Natural killer cell (primary cell): ENCODE results near the gene NAA38. TPM values are rescaled to one million over a fixed set of nuclear protein-coding genes. Genes with fewer than 3 reads are reported as not detected.

Source experiments
- ATAC-seq, 3 donors: fragments of 150-1000 bp in 2 of 3; fragments of 200-7000 bp in 1 of 3; cut with Tn5 transposase; 1 replicate in 1 of 3; 2 replicates in 2 of 3; pipeline ENCODE4 v1.10.0; 2021; ENCODE audit warnings: mild to moderate bottlenecking in 2 of 3, moderate library complexity in 2 of 3
- DNase-seq, 2 donors: peaks; one replicate each; pipeline versions ENCODE4 v3.0.0 to v3.0.0-alpha.2; 2013 to 2021; ENCODE audit warnings: mixed read lengths in 1 of 2
- H3K27ac ChIP-seq: one replicate; pipeline ENCODE4 v1.5.1; 2013; ENCODE audit warnings: mild to moderate bottlenecking, low read length
- H3K27me3 ChIP-seq: one replicate; pipeline ENCODE4 v1.6.1; 2013; ENCODE audit warnings: low read length; ENCODE audit not compliant: control insufficient read depth, insufficient read depth
- H3K36me3 ChIP-seq: one replicate; pipeline ENCODE4 v1.6.1; 2013; ENCODE audit warnings: low read length; ENCODE audit not compliant: control insufficient read depth, insufficient read depth
- H3K4me1 ChIP-seq: one replicate; pipeline ENCODE4 v1.6.1; 2013; ENCODE audit warnings: low read length; ENCODE audit not compliant: control insufficient read depth, insufficient read depth
- H3K4me3 ChIP-seq: one replicate; pipeline ENCODE4 v1.5.1; 2013; ENCODE audit warnings: low read length
- H3K9me3 ChIP-seq: one replicate; pipeline ENCODE4 v1.6.1; 2013; ENCODE audit warnings: low read length; ENCODE audit not compliant: control insufficient read depth, insufficient read depth
- H3K27ac Mint-ChIP-seq, 2 donors: one replicate each; pipeline ENCODE4 v1.8.0; 2022; ENCODE audit warnings: mild to moderate bottlenecking in 2 of 2, mixed read lengths in 2 of 2, moderate library complexity in 1 of 2
- H3K27me3 Mint-ChIP-seq, 2 donors: one replicate each; pipeline ENCODE4 v1.8.0; 2022; ENCODE audit warnings: low read depth in 2 of 2, mixed read lengths in 2 of 2
- H3K36me3 Mint-ChIP-seq: one replicate; pipeline ENCODE4 v1.8.0; 2022; ENCODE audit warnings: mixed read lengths
- H3K4me1 Mint-ChIP-seq, 2 donors: one replicate each; pipeline ENCODE4 v1.8.0; 2022; ENCODE audit warnings: mixed read lengths in 2 of 2
- H3K4me3 Mint-ChIP-seq: one replicate; pipeline ENCODE4 v1.8.0; 2022; ENCODE audit warnings: mild to moderate bottlenecking, moderate library complexity, mixed read lengths
- H3K9me3 Mint-ChIP-seq, 2 donors: one replicate each; pipeline ENCODE4 v1.8.0; 2022; ENCODE audit warnings: mixed read lengths in 2 of 2
- WGBS: methylation state at CpG from one replicate; pipeline ENCODE4 v1.1.7; 2013; ENCODE audit warnings: missing lambda C conversion rate; ENCODE audit not compliant: insufficient coverage; 5-methylcytosine and 5-hydroxymethylcytosine counted together
- intact Hi-C: fragments of 100-400 bp; cut with micrococcal nuclease; formaldehyde crosslinking; loops from one replicate; pipeline ENCODE4 v1.14.2; 2022
- total RNA-seq, 4 donors: library from RNA; stranded (reverse); fragments of 120-200 nt in 1 of 4; gene quantifications; one replicate each; pipeline versions ENCODE4 v1.2.3 to v1.2.4, GENCODE V29; 2013 to 2022
- TF ChIP-seq, protein P1 (sequence below): fragments of 200-600 bp; IDR thresholded peaks from one replicate; pipeline ENCODE4 v1.8.0; 2022; ENCODE audit warnings: antibody characterized with exemption

Gene NAA38
- total RNA-seq, 3 donors from 2014 or later (not counting 1 experiment from before 2014, with no cell fraction given) = 35.9 to 40.3 (median 37.3) TPM

DNA sequence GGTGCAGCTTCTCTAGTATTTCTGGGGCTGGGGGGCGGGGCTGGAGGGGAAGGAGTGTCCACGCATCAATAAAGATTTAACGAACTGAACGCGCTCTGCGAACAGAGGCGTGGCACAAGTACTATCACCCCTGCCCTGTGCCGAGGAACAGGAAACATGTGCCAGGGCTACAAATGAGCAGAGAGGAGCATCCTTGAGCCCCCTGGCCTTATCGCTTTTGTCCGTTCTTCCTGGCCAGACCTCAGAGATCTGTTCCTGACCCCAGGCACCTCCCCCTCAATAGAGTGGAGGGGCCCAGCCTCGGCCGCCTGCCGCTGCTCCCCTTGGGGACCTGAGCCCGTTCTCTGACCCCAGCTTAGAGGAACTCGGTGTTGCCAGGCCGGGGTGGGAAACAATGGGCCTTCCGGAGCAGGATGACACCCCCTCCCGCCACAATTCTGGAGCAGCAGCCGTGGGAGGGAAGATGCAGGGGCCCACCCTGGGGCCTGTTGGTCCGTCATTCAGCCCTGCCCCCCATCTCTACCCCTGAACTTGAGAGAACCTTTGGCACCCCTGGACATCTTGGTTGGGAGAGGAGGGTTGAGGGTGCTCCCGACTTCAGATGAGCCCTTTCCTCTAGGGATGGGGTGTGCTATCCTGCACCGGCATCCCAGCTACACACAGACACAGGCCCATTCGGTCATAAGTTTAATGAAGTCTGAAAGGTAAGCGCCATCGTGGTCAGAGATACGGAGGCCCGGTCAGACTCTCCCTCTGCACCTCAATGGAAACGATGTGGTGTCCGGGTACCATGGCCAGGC is 1.1 kb downstream of the NAA38 start:
- Mint-ChIP-seq H3K9me3 (no peaks in the 10 kb centered on the region), H3K4me1 (peaks cover 12 to 16% of the 10 kb centered on the region in 2 donors), H3K27me3 (no peaks in the 10 kb centered on the region), H3K27ac (no peak overlapping the region), H3K4me3 (no peak overlapping the region), H3K36me3 (no peaks in the 10 kb centered on the region)
- peak overlapping the region; percentile 92 for H3K27ac ChIP-seq
- TF ChIP-seq, protein P1, sequence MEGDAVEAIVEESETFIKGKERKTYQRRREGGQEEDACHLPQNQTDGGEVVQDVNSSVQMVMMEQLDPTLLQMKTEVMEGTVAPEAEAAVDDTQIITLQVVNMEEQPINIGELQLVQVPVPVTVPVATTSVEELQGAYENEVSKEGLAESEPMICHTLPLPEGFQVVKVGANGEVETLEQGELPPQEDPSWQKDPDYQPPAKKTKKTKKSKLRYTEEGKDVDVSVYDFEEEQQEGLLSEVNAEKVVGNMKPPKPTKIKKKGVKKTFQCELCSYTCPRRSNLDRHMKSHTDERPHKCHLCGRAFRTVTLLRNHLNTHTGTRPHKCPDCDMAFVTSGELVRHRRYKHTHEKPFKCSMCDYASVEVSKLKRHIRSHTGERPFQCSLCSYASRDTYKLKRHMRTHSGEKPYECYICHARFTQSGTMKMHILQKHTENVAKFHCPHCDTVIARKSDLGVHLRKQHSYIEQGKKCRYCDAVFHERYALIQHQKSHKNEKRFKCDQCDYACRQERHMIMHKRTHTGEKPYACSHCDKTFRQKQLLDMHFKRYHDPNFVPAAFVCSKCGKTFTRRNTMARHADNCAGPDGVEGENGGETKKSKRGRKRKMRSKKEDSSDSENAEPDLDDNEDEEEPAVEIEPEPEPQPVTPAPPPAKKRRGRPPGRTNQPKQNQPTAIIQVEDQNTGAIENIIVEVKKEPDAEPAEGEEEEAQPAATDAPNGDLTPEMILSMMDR = no peak
- peak overlapping the region; percentile 86 for H3K4me3 ChIP-seq
- no peaks in the 10 kb centered on the region for H3K27me3 ChIP-seq
- intact Hi-C loops = loop anchor here (2.0 to 10.0 kb wide), 3 partner anchors 21 to 169 kb away; partner anchors contain the start of genes KDM6B, TP53 and WRAP53
- ATAC-seq (no peak), DNase-seq (peak in 1 of 2 donors; percentile 58)
- H3K36me3 ChIP-seq = peaks cover 2% of the 10 kb centered on the region
- H3K9me3 ChIP-seq = no peaks in the 10 kb centered on the region
- H3K4me1 ChIP-seq = peaks cover 42% of the 10 kb centered on the region
- 11% methylated on average over 26 of the region's 29 CpGs for WGBS

DNA sequence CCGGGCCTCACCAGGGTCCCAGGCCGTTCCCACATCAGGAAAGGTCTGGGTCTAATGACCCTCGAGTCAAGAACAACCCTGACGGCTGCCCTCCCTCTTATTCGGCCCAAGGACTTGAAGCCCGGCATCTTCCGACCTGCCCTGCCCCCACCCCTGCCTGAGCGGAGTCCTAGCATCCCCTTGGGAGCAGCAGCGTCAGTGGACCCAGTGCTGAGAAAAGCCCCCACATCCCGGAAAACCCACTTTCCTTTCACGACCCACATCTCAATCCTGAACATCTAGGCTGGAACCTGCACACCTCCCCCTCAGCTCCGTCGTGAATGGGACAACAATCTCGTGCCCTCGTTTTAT is 1.7 kb downstream of the NAA38 start:
- Mint-ChIP-seq H3K9me3 (no peaks in the 10 kb centered on the region), H3K36me3 (no peaks in the 10 kb centered on the region), H3K27ac (no peak overlapping the region), H3K4me3 (no peak overlapping the region), H3K27me3 (no peaks in the 10 kb centered on the region), H3K4me1 (peaks cover 12 to 19% of the 10 kb centered on the region in 2 donors)
- Histone ChIP-seq H3K27me3 (no peaks in the 10 kb centered on the region), H3K36me3 (peaks cover 2% of the 10 kb centered on the region), H3K9me3 (no peaks in the 10 kb centered on the region), H3K27ac (no peak overlapping the region), H3K4me1 (peaks cover 48% of the 10 kb centered on the region), H3K4me3 (no peak overlapping the region)
- intact Hi-C loops = loop anchor here (2.0 to 10.0 kb wide), 3 partner anchors 21 to 168 kb away; partner anchors contain the start of genes KDM6B, TP53 and WRAP53
- ATAC-seq (no peak), DNase-seq (no peak)
- TF ChIP-seq, protein P1 = no peak
- WGBS = 49% methylated on average over 15 of the region's 15 CpGs

DNA sequence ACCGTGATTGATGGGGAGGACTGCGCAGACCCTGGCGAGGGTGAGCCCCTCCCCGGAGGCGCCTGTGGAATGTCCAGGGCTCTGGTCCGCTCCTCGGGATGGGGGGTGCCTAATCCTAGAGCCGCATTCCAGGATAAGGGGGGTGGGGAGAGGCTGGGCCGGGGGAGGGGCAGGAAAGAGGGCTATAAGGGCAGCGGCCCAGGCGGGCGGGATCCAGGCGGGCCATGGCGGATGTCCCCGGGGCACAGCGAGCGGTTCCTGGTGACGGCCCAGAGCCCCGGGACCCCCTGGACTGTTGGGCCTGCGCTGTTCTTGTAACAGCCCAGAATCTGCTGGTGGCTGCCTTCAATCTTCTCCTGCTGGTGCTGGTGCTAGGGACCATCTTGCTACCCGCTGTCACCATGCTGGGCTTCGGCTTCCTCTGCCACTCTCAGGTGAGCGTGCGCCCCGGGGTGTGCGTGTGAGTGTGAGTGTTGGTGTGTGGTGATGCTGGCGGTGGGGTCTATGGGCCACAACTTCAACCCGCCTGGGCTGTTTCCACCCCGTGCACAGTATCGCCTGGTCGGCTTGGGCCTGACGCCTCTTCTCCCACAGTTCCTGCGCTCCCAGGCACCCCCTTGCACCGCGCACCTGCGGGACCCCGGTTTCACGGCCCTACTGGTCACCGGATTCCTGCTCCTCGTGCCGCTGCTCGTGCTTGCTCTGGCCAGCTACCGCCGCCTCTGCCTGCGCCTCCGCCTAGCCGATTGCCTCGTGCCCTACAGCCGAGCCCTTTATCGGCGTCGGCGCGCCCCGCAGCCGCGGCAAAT is 2.3 kb downstream of the NAA38 start, which contains the start of gene TMEM88:
Gene TMEM88 (plus strand): TSS at position 216 of the 809 bp plus-strand sequence. CDS start 9 bp downstream, at position 225.
- H3K27me3 ChIP-seq = no peaks in the 10 kb centered on the region
- Mint-ChIP-seq H3K4me1 (peaks cover 12 to 17% of the 10 kb centered on the region in 2 donors), H3K4me3 (peak within 1 kb of the TSS; percentile 77), H3K27me3 (no peaks in the 10 kb centered on the region), H3K9me3 (no peaks in the 10 kb centered on the region), H3K36me3 (no peaks in the 10 kb centered on the region), H3K27ac (peak within 1 kb of the TSS; percentile 36 to 79)
- peaks cover 2% of the 10 kb centered on the region for H3K36me3 ChIP-seq
- TF ChIP-seq, protein P1 = no peak
- DNase-seq (peak; percentile 33 to 45), ATAC-seq (no peak)
- 92% methylated on average over 55 of the region's 57 CpGs for WGBS
- peaks cover 48% of the 10 kb centered on the region for H3K4me1 ChIP-seq
- H3K9me3 ChIP-seq = no peaks in the 10 kb centered on the region
- no peak within 1 kb of the TSS for H3K4me3 ChIP-seq
- intact Hi-C loops = loop anchor here (5.0 to 10.0 kb wide), 2 partner anchors 110 to 168 kb away; partner anchors contain the start of genes TP53 and WRAP53
- H3K27ac ChIP-seq = no peak within 1 kb of the TSS
